ENCODE measurements around the gene SLC25A20.

DNA sequence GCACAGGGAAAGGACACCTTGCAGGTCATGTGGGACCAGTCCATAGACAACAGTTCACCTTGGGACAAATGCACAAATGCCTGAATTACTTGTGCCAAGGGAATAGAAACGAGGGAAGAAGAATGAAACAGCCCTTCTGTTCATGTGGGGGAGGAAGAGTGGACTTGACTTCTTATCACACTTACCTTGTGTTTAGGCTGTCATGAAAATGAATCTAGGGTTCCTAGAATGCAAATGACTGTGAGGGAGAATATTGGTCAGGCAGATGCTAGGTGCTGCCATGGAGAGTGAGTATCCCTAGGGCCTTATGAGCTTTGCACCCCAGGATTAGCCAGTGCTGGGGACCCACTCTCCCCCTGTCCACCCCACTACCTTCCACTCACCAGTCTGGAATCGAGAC is 40.0 kb downstream of the SLC25A20 start:
- TF ChIP-seq, protein P1, sequence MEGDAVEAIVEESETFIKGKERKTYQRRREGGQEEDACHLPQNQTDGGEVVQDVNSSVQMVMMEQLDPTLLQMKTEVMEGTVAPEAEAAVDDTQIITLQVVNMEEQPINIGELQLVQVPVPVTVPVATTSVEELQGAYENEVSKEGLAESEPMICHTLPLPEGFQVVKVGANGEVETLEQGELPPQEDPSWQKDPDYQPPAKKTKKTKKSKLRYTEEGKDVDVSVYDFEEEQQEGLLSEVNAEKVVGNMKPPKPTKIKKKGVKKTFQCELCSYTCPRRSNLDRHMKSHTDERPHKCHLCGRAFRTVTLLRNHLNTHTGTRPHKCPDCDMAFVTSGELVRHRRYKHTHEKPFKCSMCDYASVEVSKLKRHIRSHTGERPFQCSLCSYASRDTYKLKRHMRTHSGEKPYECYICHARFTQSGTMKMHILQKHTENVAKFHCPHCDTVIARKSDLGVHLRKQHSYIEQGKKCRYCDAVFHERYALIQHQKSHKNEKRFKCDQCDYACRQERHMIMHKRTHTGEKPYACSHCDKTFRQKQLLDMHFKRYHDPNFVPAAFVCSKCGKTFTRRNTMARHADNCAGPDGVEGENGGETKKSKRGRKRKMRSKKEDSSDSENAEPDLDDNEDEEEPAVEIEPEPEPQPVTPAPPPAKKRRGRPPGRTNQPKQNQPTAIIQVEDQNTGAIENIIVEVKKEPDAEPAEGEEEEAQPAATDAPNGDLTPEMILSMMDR (IDR thresholded peaks at IDR 0.05) = no peak
- no peak for TF ChIP-seq POLR2A (IDR thresholded peaks at IDR 0.05)
- TF ChIP-seq EP300 (IDR thresholded peaks at IDR 0.05) = no peak
